Stimulated activated CD4-positive, alpha-beta T cell treated with anti-CD3 and anti-CD28 coated beads, Interleukin-1b, Interleukin-23, amount 100 ng/mL, for 48 hours (primary cell): ENCODE results near the gene C14orf93.

Experiments
- DNase-seq: peaks from one replicate; pipeline ENCODE4 v3.0.0-alpha.2; 2020

Gene C14orf93

GRCh38 chr14:23045419-23046357 is 35.7 kb upstream of the C14orf93 start:
- no peak for DNase-seq

GRCh38 chr14:23044840-23045239 is 34.9 kb upstream of the C14orf93 start:
- DNase-seq: no peak

GRCh38 chr14:23043754-23044153 is 33.8 kb upstream of the C14orf93 start:
- no peak for DNase-seq

GRCh38 chr14:23043145-23043544 is 33.2 kb upstream of the C14orf93 start:
- no peak for DNase-seq

- DNase-seq: no peak
These were observed 32.4 kb upstream of the C14orf93 start, which contains the start of gene PSMB11 for GRCh38 chr14:23042162-23042965. Gene PSMB11, plus strand, starts transcription at chr14:23042212. Its CDS starts 14 bp downstream, at chr14:23042226.

- no peak for DNase-seq
These were observed 31.8 kb upstream of the C14orf93 start for GRCh38 chr14:23041729-23042128.

- DNase-seq: no peak
These were observed 30.2 kb upstream of the C14orf93 start for GRCh38 chr14:23040100-23040499.

GRCh38 chr14:23035303-23036144 is 25.6 kb upstream of the C14orf93 start:
- DNase-seq: no peak

GRCh38 chr14:23034498-23035302 is 24.8 kb upstream of the C14orf93 start, which contains the start of gene PSMB5:
Gene PSMB5, minus strand, starts transcription at chr14:23034900. Its CDS starts 19 bp downstream, at chr14:23034881.
- peak; percentile 91 for DNase-seq

- no peak for DNase-seq
These were observed 24.0 kb upstream of the C14orf93 start for GRCh38 chr14:23033801-23034497.

- DNase-seq: no peak
These were observed 23.3 kb upstream of the C14orf93 start for GRCh38 chr14:23033251-23033727.

GRCh38 chr14:23030936-23031335 is 21.0 kb upstream of the C14orf93 start:
- DNase-seq: no peak

GRCh38 chr14:23028799-23029198 is 18.9 kb upstream of the C14orf93 start:
- DNase-seq: peak; percentile 23

- DNase-seq: peak; percentile 31
These were observed 15.3 kb upstream of the C14orf93 start for GRCh38 chr14:23025151-23025814.

- DNase-seq: no peak
These were observed 14.7 kb upstream of the C14orf93 start for GRCh38 chr14:23024612-23025075.

GRCh38 chr14:23023795-23024152 is 13.8 kb upstream of the C14orf93 start:
- DNase-seq: no peak

- DNase-seq: no peak
These were observed 13.3 kb upstream of the C14orf93 start for GRCh38 chr14:23023022-23023794.

- no peak for DNase-seq
These were observed 12.0 kb upstream of the C14orf93 start for GRCh38 chr14:23021889-23022442.

GRCh38 chr14:23021434-23021833 is 11.5 kb upstream of the C14orf93 start:
- DNase-seq: no peak
